ES-I3 (cell line): ENCODE results near the gene WNK1.
"Not testable (repeated sequence)": the region's sequence is repeated elsewhere in the genome, so short reads cannot be mapped to it uniquely, and the experiment has no call there.

Source experiments
- H3K36me3 ChIP-seq: 2 replicates; pipeline ENCODE4 v1.6.1; 2013; ENCODE audit warnings: mild to moderate bottlenecking, low read length, control low read depth, moderate library complexity; ENCODE audit not compliant: insufficient read depth
- H3K4me1 ChIP-seq: 2 replicates; pipeline ENCODE4 v1.6.1; 2013; ENCODE audit warnings: mild to moderate bottlenecking, control low read depth, low read length; ENCODE audit not compliant: insufficient read depth
- H3K9ac ChIP-seq: 2 replicates; pipeline ENCODE4 v1.6.1; 2013; ENCODE audit warnings: low read depth, mild to moderate bottlenecking, low read length, moderate library complexity
- H3K9me3 ChIP-seq: 2 replicates; pipeline ENCODE4 v1.6.1; 2013; ENCODE audit warnings: mild to moderate bottlenecking, low read length, moderate library complexity; ENCODE audit not compliant: control insufficient read depth, insufficient read depth

The WNK1 gene

GRCh38 chr12:780750-781379 lies 28.5 kb downstream of the WNK1 start:
- H3K9ac ChIP-seq, result no peak overlapping the region
- peaks cover 4% of the 10 kb centered on the region; the same call in 1 of the 2 replicates for H3K4me1 ChIP-seq
- no peaks in the 10 kb centered on the region for H3K36me3 ChIP-seq
- H3K9me3 ChIP-seq, result no peaks in the 10 kb centered on the region

GRCh38 chr12:785706-786105 lies 33.3 kb downstream of the WNK1 start:
- Histone ChIP-seq H3K9ac (no peak overlapping the region), H3K4me1 (no peaks in the 10 kb centered on the region), H3K36me3 (no peaks in the 10 kb centered on the region; the same call in 1 of the 2 replicates), H3K9me3 (no peaks in the 10 kb centered on the region)

- no peaks in the 10 kb centered on the region; the same call in 1 of the 2 replicates for H3K36me3 ChIP-seq
- no peaks in the 10 kb centered on the region for H3K9me3 ChIP-seq
- H3K9ac ChIP-seq, result no peak overlapping the region
- no peaks in the 10 kb centered on the region for H3K4me1 ChIP-seq
Observed at GRCh38 chr12:788288-788687, 35.9 kb downstream of the WNK1 start.

GRCh38 chr12:788762-789161 lies 36.4 kb downstream of the WNK1 start:
- not testable (repeated sequence) for H3K4me1 ChIP-seq, H3K36me3 ChIP-seq, H3K9me3 ChIP-seq, H3K9ac ChIP-seq

- Histone ChIP-seq H3K4me1 (no peaks in the 10 kb centered on the region), H3K9ac (no peak overlapping the region), H3K9me3 (no peaks in the 10 kb centered on the region), H3K36me3 (no peaks in the 10 kb centered on the region; the same call in 1 of the 2 replicates)
Observed at GRCh38 chr12:789852-790563, 37.6 kb downstream of the WNK1 start.

GRCh38 chr12:790608-791007 lies 38.2 kb downstream of the WNK1 start:
- Histone ChIP-seq H3K9ac (no peak overlapping the region), H3K9me3 (no peaks in the 10 kb centered on the region), H3K36me3 (no peaks in the 10 kb centered on the region; the same call in 1 of the 2 replicates), H3K4me1 (peaks cover under 1% of the 10 kb centered on the region; the same call in 1 of the 2 replicates)

- Histone ChIP-seq H3K36me3 (no peaks in the 10 kb centered on the region), H3K4me1 (peaks cover 3% of the 10 kb centered on the region; the same call in 1 of the 2 replicates)
Observed at GRCh38 chr12:793037-793436, 40.7 kb downstream of the WNK1 start.

GRCh38 chr12:793711-794110 lies 41.3 kb downstream of the WNK1 start:
- H3K4me1 ChIP-seq, result peaks cover 3% of the 10 kb centered on the region; the same call in 1 of the 2 replicates
- H3K9ac ChIP-seq, result no peak overlapping the region
- H3K36me3 ChIP-seq, result no peaks in the 10 kb centered on the region
- H3K9me3 ChIP-seq, result no peaks in the 10 kb centered on the region

More at GRCh38 chr12:793037-793436, 40.7 kb downstream of the WNK1 start:
- Histone ChIP-seq H3K9ac (no peak overlapping the region), H3K9me3 (no peaks in the 10 kb centered on the region)

- H3K36me3 ChIP-seq, result no peaks in the 10 kb centered on the region
- H3K9me3 ChIP-seq, result no peaks in the 10 kb centered on the region
- H3K9ac ChIP-seq, result no peak overlapping the region
- H3K4me1 ChIP-seq, result peaks cover 3% of the 10 kb centered on the region; the same call in 1 of the 2 replicates
Observed at GRCh38 chr12:795305-795704, 42.9 kb downstream of the WNK1 start.

GRCh38 chr12:800401-800800 lies 48.0 kb downstream of the WNK1 start:
- Histone ChIP-seq H3K4me1 (peaks cover 7% of the 10 kb centered on the region), H3K9ac (no peak overlapping the region), H3K36me3 (no peaks in the 10 kb centered on the region), H3K9me3 (no peaks in the 10 kb centered on the region)

- no peaks in the 10 kb centered on the region for H3K9me3 ChIP-seq
- peaks cover 7% of the 10 kb centered on the region; the same call in 1 of the 2 replicates for H3K4me1 ChIP-seq
- H3K36me3 ChIP-seq, result no peaks in the 10 kb centered on the region
- H3K9ac ChIP-seq, result no peak overlapping the region
Observed at GRCh38 chr12:802242-803120, 50.1 kb downstream of the WNK1 start.

- peaks cover 7% of the 10 kb centered on the region; the same call in 1 of the 2 replicates for H3K4me1 ChIP-seq
- no peak overlapping the region for H3K9ac ChIP-seq
- H3K9me3 ChIP-seq, result no peaks in the 10 kb centered on the region
- no peaks in the 10 kb centered on the region for H3K36me3 ChIP-seq
Observed at GRCh38 chr12:805022-805632, 52.7 kb downstream of the WNK1 start.

- no peak overlapping the region for H3K9ac ChIP-seq
- H3K4me1 ChIP-seq, result peaks cover 3% of the 10 kb centered on the region; the same call in 1 of the 2 replicates
- H3K9me3 ChIP-seq, result no peaks in the 10 kb centered on the region
- H3K36me3 ChIP-seq, result no peaks in the 10 kb centered on the region
Observed at GRCh38 chr12:806200-806791, 53.9 kb downstream of the WNK1 start.
